ENCODE data around the gene PMEPA1. TPM values are rescaled to one million over a fixed set of nuclear protein-coding genes. Genes with fewer than 3 reads are reported as not detected.

Gene PMEPA1
- total RNA-seq, 1 donor from 2014 or later: 62.5 TPM

- no peak for TF ChIP-seq CTCF (conservative IDR thresholded peaks at IDR 0.05; ENCODE audit: low read depth, low read length)
These were observed 3.7 kb upstream of the PMEPA1 start for GRCh38 chr20:57713505-57713903.

GRCh38 chr20:57712851-57713504 lies 3.2 kb upstream of the PMEPA1 start:
- TF ChIP-seq CTCF (conservative IDR thresholded peaks at IDR 0.05; ENCODE audit: low read depth, low read length): no peak
- no peak for DNase-seq (ENCODE audit: low read depth)
- H3K4me3 ChIP-seq (ENCODE audit: low read depth, low read length): no peak overlapping the region

More at GRCh38 chr20:57713505-57713903, 3.7 kb upstream of the PMEPA1 start:
- no peak overlapping the region for H3K4me3 ChIP-seq (ENCODE audit: low read depth, low read length)
- DNase-seq (ENCODE audit: low read depth): no peak

- TF ChIP-seq CTCF (conservative IDR thresholded peaks at IDR 0.05; ENCODE audit: low read depth, low read length): no peak
- no peak for DNase-seq (ENCODE audit: low read depth)
- no peak overlapping the region for H3K4me3 ChIP-seq (ENCODE audit: low read depth, low read length)
These were observed 2.5 kb upstream of the PMEPA1 start for GRCh38 chr20:57712341-57712740.

- no peak for DNase-seq (ENCODE audit: low read depth)
- TF ChIP-seq CTCF (conservative IDR thresholded peaks at IDR 0.05; ENCODE audit: low read depth, low read length): no peak
- no peak overlapping the region for H3K4me3 ChIP-seq (ENCODE audit: low read depth, low read length)
These were observed 2.0 kb upstream of the PMEPA1 start for GRCh38 chr20:57711826-57712225.

GRCh38 chr20:57711311-57711712 lies 1.5 kb upstream of the PMEPA1 start:
- TF ChIP-seq CTCF (conservative IDR thresholded peaks at IDR 0.05; ENCODE audit: low read depth, low read length): peak; percentile 18
- H3K4me3 ChIP-seq (ENCODE audit: low read depth, low read length): peak overlapping the region; percentile 98
- no peak for DNase-seq (ENCODE audit: low read depth)

- no peak for DNase-seq (ENCODE audit: low read depth)
- no peak for TF ChIP-seq CTCF (conservative IDR thresholded peaks at IDR 0.05; ENCODE audit: low read depth, low read length)
These were observed 1.0 kb upstream of the PMEPA1 start for GRCh38 chr20:57710841-57711240.

More at GRCh38 chr20:57710841-57711240, 1.0 kb upstream of the PMEPA1 start:
- peak overlapping the region; percentile 98 for H3K4me3 ChIP-seq (ENCODE audit: low read depth, low read length)
